Choroid plexus epithelial cell (primary cell): ENCODE data around the gene ADARB2.

Experiments
- DNase-seq: peaks from one replicate; pipeline ENCODE4 v3.0.0-alpha.2; 2010; ENCODE audit warnings: low read depth
- H3K4me3 ChIP-seq: 2 replicates; pipeline ENCODE4 v1.5.1; 2011; ENCODE audit warnings: low read depth, mild to moderate bottlenecking, control low read depth, low read length, moderate library complexity
- CTCF ChIP-seq: conservative IDR thresholded peaks from 2 replicates; pipeline ENCODE4 v1.5.1; 2011; ENCODE audit warnings: low read depth, mild to moderate bottlenecking, control low read depth, inconsistent platforms, low read length, moderate library complexity

The ADARB2 gene

GRCh38 chr10:1199897-1200721 lies 537.2 kb downstream of the ADARB2 start:
- TF ChIP-seq CTCF, result no peak
- DNase-seq, result no peak
- H3K4me3 ChIP-seq, result no peak overlapping the region

GRCh38 chr10:1199345-1199673 lies 538.0 kb downstream of the ADARB2 start:
- no peak for DNase-seq
- TF ChIP-seq CTCF, result no peak
- no peak overlapping the region for H3K4me3 ChIP-seq

- no peak for DNase-seq
- H3K4me3 ChIP-seq, result no peak overlapping the region
- TF ChIP-seq CTCF, result no peak
Observed at GRCh38 chr10:1198453-1199344, 538.6 kb downstream of the ADARB2 start.

GRCh38 chr10:1197384-1197783 lies 539.9 kb downstream of the ADARB2 start:
- no peak overlapping the region for H3K4me3 ChIP-seq
- no peak for DNase-seq
- TF ChIP-seq CTCF, result no peak

- no peak for DNase-seq
- no peak for TF ChIP-seq CTCF
- H3K4me3 ChIP-seq, result no peak overlapping the region
Observed at GRCh38 chr10:1196656-1197055, 540.7 kb downstream of the ADARB2 start.

- no peak for DNase-seq
- no peak for TF ChIP-seq CTCF
- no peak overlapping the region for H3K4me3 ChIP-seq
Observed at GRCh38 chr10:1195828-1196227, 541.5 kb downstream of the ADARB2 start.

GRCh38 chr10:1194161-1194560 lies 543.2 kb downstream of the ADARB2 start:
- TF ChIP-seq CTCF, result no peak
- H3K4me3 ChIP-seq, result no peak overlapping the region
- no peak for DNase-seq
